ENCODE data around the gene PRMT3. TPM values are rescaled to one million over a fixed set of nuclear protein-coding genes. Genes with fewer than 3 reads are reported as not detected.

The PRMT3 gene
- total RNA-seq, 4 donors from 2014 or later: 15.2 to 38.1 (median 23.0) TPM

DNA sequence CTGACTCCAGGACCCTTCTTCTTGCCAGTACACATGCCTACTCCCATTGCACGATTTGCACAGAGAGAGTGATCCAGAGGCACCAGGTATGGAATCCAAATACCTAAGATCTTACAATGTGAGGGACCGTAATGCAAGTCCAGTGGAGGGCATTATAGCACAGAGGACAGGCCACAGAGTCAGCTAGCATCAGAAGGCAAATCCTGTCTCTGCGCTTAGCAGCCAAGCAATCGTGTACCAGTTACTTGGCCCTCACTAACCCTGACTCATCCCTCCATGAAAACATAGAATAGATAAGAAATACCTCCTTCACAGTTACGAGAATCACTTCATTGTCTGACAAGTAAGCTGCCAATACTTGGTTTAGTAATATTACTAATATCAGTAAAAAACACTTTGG lies 142.2 kb downstream of the PRMT3 start:
- H3K9me3 ChIP-seq: no peaks in the 10 kb centered on the region
- no peak for TF ChIP-seq POLR2A (IDR thresholded peaks at IDR 0.05)
- TF ChIP-seq, protein P1, sequence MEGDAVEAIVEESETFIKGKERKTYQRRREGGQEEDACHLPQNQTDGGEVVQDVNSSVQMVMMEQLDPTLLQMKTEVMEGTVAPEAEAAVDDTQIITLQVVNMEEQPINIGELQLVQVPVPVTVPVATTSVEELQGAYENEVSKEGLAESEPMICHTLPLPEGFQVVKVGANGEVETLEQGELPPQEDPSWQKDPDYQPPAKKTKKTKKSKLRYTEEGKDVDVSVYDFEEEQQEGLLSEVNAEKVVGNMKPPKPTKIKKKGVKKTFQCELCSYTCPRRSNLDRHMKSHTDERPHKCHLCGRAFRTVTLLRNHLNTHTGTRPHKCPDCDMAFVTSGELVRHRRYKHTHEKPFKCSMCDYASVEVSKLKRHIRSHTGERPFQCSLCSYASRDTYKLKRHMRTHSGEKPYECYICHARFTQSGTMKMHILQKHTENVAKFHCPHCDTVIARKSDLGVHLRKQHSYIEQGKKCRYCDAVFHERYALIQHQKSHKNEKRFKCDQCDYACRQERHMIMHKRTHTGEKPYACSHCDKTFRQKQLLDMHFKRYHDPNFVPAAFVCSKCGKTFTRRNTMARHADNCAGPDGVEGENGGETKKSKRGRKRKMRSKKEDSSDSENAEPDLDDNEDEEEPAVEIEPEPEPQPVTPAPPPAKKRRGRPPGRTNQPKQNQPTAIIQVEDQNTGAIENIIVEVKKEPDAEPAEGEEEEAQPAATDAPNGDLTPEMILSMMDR (IDR thresholded peaks at IDR 0.05): no peak
- whole genome bisulfite sequencing, 2 donors: 64 to 77% methylated on average over 4 to 5 of the region's 5 CpGs

DNA sequence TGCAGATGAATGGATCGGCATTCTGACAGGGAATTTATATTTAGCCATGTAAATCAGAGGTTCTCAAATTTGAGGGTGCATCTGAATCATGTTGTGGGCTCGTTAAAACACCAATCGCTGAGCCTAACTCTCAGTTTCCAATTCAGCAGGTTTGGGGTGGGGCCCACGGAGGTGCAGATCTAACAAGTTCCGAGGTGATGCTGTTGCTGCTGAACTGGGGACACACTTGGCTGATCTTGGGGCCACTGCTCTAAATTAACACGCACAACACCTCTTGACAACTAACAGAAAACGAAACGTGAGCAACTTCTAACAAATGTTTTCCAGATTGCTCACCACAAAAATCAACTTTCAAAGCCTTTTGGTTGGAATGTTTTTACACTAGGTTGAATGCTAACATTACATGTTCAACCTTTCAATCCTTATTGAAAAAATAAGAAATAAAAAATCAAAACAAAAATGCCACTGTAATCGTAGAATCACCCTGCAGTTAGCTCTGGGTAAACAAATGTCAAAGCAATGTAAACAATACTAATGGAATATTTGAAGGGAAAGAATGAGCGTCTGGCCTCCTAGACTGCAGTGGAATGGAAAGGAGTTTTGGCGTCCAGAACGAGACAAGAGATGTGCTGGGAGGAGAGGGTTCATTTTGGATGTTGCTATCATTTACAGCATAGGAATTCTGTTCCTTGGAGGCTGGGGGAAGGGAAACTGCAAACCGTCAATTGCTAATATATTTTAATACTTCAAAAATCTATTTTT lies 143.6 kb downstream of the PRMT3 start:
- H3K9me3 ChIP-seq: no peaks in the 10 kb centered on the region
- DNase-seq: no peak
- no peaks in the 10 kb centered on the region for H3K36me3 ChIP-seq
- H3K27ac ChIP-seq: no peak overlapping the region
- intact Hi-C loops (cut with DNase I): no loop called here
- WGBS, 2 donors: 39 to 42% methylated on average over 13 of the region's 13 CpGs
- TF ChIP-seq POLR2A (IDR thresholded peaks at IDR 0.05): no peak
- TF ChIP-seq, protein P1 (IDR thresholded peaks at IDR 0.05): no peak
- H3K4me1 ChIP-seq: no peaks in the 10 kb centered on the region
- peaks cover 0 to 19% (median 0%) of the 10 kb centered on the region in 4 donors for H3K27me3 ChIP-seq
- no peak overlapping the region for H3K4me3 ChIP-seq

More for the DNA sequence above, 142.2 kb downstream of the PRMT3 start:
- H3K4me1 ChIP-seq: no peaks in the 10 kb centered on the region
- intact Hi-C loops (cut with DNase I): no loop called here
- peaks cover 0 to 6% (median 0%) of the 10 kb centered on the region in 4 donors for H3K27me3 ChIP-seq
- no peak overlapping the region for H3K27ac ChIP-seq
- H3K4me3 ChIP-seq: no peak overlapping the region
- DNase-seq: no peak
- no peaks in the 10 kb centered on the region for H3K36me3 ChIP-seq

DNA sequence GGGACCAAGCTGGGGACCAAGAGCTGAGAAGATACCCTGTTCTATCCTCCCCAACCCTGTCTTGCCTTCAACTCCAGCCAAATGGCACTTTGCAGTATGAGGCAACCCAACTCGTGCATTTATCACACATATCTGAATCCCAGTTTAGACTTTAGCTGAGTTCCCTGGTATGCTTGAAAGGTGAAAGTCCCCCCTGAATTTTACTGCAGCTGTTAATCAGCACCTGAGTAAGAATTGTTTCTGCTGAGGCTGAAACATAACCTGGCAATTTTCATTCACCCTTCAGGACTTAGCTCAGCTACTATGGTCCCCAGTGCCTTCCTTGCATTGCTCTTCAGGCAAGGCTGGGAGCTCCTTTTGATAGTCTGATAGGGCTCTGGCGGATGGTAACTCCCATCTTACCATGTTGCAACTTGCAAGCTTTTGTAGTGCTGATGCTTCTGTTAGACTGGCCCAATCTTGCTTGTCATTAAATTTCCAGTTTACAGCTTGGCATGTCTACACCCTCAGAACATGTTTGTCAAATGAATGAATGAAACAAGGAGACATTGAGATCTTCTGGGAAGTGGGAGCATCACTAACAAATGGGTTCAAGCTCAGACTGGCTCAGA lies 147.9 kb downstream of the PRMT3 start:
- Histone ChIP-seq H3K27ac (no peak overlapping the region), H3K36me3 (no peaks in the 10 kb centered on the region), H3K9me3 (peaks cover 0 to 3% (median 0%) of the 10 kb centered on the region in 3 donors), H3K4me1 (no peaks in the 10 kb centered on the region), H3K4me3 (no peak overlapping the region), H3K27me3 (peaks cover 0 to 32% (median 0%) of the 10 kb centered on the region in 4 donors)
- WGBS, 2 donors: 42 to 52% methylated on average over 2 of the region's 2 CpGs
- no peak for DNase-seq
- intact Hi-C loops (cut with DNase I): no loop called here
- TF ChIP-seq, protein P1 (IDR thresholded peaks at IDR 0.05): no peak
- TF ChIP-seq POLR2A (IDR thresholded peaks at IDR 0.05): no peak

DNA sequence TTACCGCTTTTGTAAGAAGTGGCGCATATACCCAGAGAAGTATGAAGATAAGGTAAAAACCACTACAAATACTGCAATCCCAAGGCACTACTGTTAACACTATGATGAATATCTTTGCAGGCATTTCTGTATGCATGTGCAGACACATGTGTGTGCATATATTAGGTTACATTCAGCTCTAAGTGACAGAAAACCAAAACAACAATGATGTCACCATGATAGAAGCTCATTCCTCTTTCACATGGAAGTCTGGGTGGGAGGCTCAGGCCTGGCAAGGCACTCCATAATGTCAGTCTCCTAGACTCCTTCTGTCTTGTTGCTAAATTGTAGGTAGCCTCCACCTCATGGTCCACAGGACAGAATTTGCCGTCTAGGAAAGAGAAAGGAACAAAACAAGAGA lies 148.8 kb downstream of the PRMT3 start:
- DNase-seq: no peak
- H3K27me3 ChIP-seq: peaks cover 0 to 32% (median 0%) of the 10 kb centered on the region in 4 donors
- H3K27ac ChIP-seq: no peak overlapping the region
- H3K9me3 ChIP-seq: peaks cover 0 to 3% (median 0%) of the 10 kb centered on the region in 3 donors
- TF ChIP-seq, protein P1 (IDR thresholded peaks at IDR 0.05): no peak
- no peak for TF ChIP-seq POLR2A (IDR thresholded peaks at IDR 0.05)
- no peaks in the 10 kb centered on the region for H3K36me3 ChIP-seq
- intact Hi-C loops (cut with DNase I): no loop called here
- no peaks in the 10 kb centered on the region for H3K4me1 ChIP-seq
- 83 to 100% methylated on average over 2 to 3 of the region's 3 CpGs for WGBS, 2 donors
- H3K4me3 ChIP-seq: no peak overlapping the region

DNA sequence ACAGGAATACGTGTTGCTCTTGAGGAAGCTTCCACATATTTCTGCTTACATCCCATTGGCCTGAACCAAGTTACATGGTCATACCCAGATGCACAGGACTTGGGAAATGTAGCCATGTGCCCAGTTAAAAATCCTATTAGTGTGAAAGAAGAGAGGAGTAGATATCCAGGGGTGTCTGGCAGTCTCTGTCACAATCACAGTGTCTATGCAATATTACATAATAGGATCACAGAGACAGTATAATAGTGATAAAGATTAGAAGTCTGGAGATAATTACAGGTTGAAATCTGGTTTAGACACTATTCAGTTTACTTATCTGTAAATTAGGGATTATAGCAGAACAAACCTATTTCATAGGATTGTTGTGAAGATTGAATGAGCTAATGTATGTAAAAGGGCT lies 149.3 kb downstream of the PRMT3 start:
- 50 to 60% methylated on average over 1 of the region's 1 CpG for WGBS, 2 donors
- Histone ChIP-seq H3K9me3 (peaks cover 0 to 3% (median 0%) of the 10 kb centered on the region in 3 donors), H3K36me3 (no peaks in the 10 kb centered on the region), H3K4me1 (no peaks in the 10 kb centered on the region), H3K27ac (no peak overlapping the region), H3K4me3 (no peak overlapping the region), H3K27me3 (peaks cover 0 to 32% (median 0%) of the 10 kb centered on the region in 4 donors)
- intact Hi-C loops (cut with DNase I): no loop called here
- no peak for TF ChIP-seq POLR2A (IDR thresholded peaks at IDR 0.05)
- TF ChIP-seq, protein P1 (IDR thresholded peaks at IDR 0.05): no peak
- DNase-seq: no peak

Measured in esophagus squamous epithelium (tissue), 5 donors.